Body of pancreas (tissue), 4 donors: ENCODE data around the gene DNAJC17. TPM values are rescaled to one million over a fixed set of nuclear protein-coding genes. Genes with fewer than 3 reads are reported as not detected.

ENCODE experiments used
- ATAC-seq: fragments of 150-250 bp; one replicate; pipeline ENCODE4 v1.9.1; 2016
- DNase-seq, 4 donors: peaks; one replicate each; pipeline ENCODE4 v3.0.0-alpha.2; 2019
- H3K27ac ChIP-seq, 4 donors: fragments of 200-600 bp; sonication (generic); 1 replicate in 3 of 4; 2 replicates in 1 of 4; pipeline versions ENCODE4 v1.5.1 to v1.6.1; 2016 to 2019; ENCODE audit warnings: mild to moderate bottlenecking in 1 of 4, mixed read lengths in 1 of 4, moderate library complexity in 1 of 4
- H3K27me3 ChIP-seq, 2 donors: fragments of 200-600 bp; sonication (generic); one replicate each; pipeline ENCODE4 v1.6.0; 2016; ENCODE audit warnings: mild to moderate bottlenecking in 1 of 2
- H3K36me3 ChIP-seq, 2 donors: fragments of 200-600 bp; sonication (generic); replicated peaks in 1 of 2; 2 replicates each; pipeline ENCODE4 v1.5.1; 2016; ENCODE audit warnings: low read depth in 2 of 2; ENCODE audit not compliant: insufficient read depth in 1 of 2
- H3K4me1 ChIP-seq: fragments of 200-600 bp; sonication (generic); one replicate; pipeline ENCODE4 v1.6.0; 2016
- H3K4me3 ChIP-seq, 2 donors: fragments of 200-600 bp; sonication (generic); 1 replicate in 1 of 2; 2 replicates in 1 of 2; pipeline ENCODE4 v1.5.1; 2016 to 2019
- H3K9me3 ChIP-seq, 3 donors: fragments of 200-600 bp; sonication (generic); 1 replicate in 2 of 3; 2 replicates in 1 of 3; pipeline ENCODE4 v1.5.1; 2016
- POLR2A ChIP-seq, 3 donors: fragments of 450-650 bp; IDR thresholded peaks; one replicate each; pipeline ENCODE4 v1.6.1; 2016; ENCODE audit warnings: antibody characterized with exemption in 3 of 3, mild to moderate bottlenecking in 2 of 3
- WGBS, 2 donors: methylation state at CpG; one replicate each; pipeline ENCODE4 v1.1.5; 2017; 5-methylcytosine and 5-hydroxymethylcytosine counted together
- intact Hi-C: fragments of 100-400 bp; cut with DNase I; formaldehyde crosslinking; loops from one replicate; pipeline ENCODE4 v1.15.1; 2023
- total RNA-seq, 2 donors: library from RNA; depleted of rRNA; stranded (reverse); fragments of >200 nt; gene quantifications; one replicate each; pipeline ENCODE4 v1.1.0, GENCODE V29; 2016
- TF ChIP-seq, protein P1 (sequence below), 7 experiments: fragments of 450-650 bp in 4 of 7; fragments of 200-600 bp in 3 of 7; sonication (generic) in 3 of 7; IDR thresholded peaks; one replicate each; pipeline ENCODE4 v1.5.1; 2016 to 2019; ENCODE audit warnings: antibody characterized with exemption in 7 of 7

Gene DNAJC17
- total RNA-seq, 2 donors from 2014 or later: 18.7 to 36.6 TPM

- DNase-seq: no peak
- no peak for ATAC-seq
- intact Hi-C loops: no loop called here
- Histone ChIP-seq H3K36me3 (no peaks in the 10 kb centered on the region), H3K27me3 (no peaks in the 10 kb centered on the region), H3K4me3 (no peak overlapping the region), H3K9me3 (no peaks in the 10 kb centered on the region), H3K27ac (no peak overlapping the region), H3K4me1 (peaks cover 13% of the 10 kb centered on the region)
- 95% methylated on average over 3 of the region's 3 CpGs for WGBS, 2 donors
- TF ChIP-seq, protein P1, sequence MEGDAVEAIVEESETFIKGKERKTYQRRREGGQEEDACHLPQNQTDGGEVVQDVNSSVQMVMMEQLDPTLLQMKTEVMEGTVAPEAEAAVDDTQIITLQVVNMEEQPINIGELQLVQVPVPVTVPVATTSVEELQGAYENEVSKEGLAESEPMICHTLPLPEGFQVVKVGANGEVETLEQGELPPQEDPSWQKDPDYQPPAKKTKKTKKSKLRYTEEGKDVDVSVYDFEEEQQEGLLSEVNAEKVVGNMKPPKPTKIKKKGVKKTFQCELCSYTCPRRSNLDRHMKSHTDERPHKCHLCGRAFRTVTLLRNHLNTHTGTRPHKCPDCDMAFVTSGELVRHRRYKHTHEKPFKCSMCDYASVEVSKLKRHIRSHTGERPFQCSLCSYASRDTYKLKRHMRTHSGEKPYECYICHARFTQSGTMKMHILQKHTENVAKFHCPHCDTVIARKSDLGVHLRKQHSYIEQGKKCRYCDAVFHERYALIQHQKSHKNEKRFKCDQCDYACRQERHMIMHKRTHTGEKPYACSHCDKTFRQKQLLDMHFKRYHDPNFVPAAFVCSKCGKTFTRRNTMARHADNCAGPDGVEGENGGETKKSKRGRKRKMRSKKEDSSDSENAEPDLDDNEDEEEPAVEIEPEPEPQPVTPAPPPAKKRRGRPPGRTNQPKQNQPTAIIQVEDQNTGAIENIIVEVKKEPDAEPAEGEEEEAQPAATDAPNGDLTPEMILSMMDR (IDR thresholded peaks at IDR 0.05): no peak
Measured at GRCh38 chr15:40799523-40799922, 7.8 kb downstream of the DNAJC17 start.

DNA sequence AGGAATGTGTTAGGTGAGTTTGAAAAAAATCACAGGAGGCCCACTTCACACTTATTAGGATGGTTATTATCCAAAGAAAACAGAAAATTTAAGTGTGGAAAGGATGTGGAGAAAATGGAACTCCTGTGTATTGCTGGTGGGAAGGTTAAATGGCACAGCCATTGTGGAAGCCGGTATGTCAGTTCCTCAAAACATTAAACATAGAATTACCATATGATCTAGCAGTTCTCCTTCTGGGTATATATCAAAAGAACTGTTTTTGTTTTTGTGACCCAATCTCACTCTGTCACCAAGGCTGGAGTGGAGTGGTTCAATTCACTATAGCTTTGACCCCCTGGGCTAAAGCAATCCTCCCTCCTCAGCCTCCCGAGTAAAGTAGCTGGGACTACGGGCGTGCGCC, 10.8 kb downstream of the DNAJC17 start:
- no peaks in the 10 kb centered on the region for H3K9me3 ChIP-seq
- 91 to 93% methylated on average over 5 of the region's 5 CpGs for WGBS, 2 donors
- no peak for TF ChIP-seq POLR2A (IDR thresholded peaks at IDR 0.05)
- peaks cover 21% of the 10 kb centered on the region for H3K4me1 ChIP-seq
- ATAC-seq (no peak), DNase-seq (no peak)
- no peak overlapping the region for H3K4me3 ChIP-seq
- H3K27ac ChIP-seq: peak overlapping the region in 1 of 4 donors; percentile 3
- no peaks in the 10 kb centered on the region for H3K27me3 ChIP-seq
- intact Hi-C loops: no loop called here
- no peaks in the 10 kb centered on the region for H3K36me3 ChIP-seq

DNA sequence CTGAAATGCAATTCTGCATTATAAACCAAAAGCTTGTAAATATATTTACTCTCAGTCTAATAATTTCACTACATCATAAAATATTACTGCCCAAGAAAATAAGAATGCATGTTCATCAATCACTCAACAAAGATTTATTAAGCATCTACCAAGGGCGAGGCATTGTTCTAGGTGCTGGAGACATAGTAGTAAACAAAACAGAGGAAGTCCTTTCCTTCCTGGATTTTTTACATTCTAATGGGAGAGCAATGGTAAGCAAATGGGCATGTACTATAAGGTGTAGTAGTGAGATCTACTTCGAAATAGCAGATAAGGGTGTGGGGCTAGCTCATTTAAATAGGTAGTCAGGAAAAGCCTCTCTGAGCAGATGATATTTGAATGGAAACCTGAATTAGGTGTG, 11.2 kb downstream of the DNAJC17 start:
- H3K27ac ChIP-seq: peak overlapping the region in 1 of 4 donors; percentile 3
- TF ChIP-seq POLR2A (IDR thresholded peaks at IDR 0.05): no peak
- TF ChIP-seq, protein P1 (IDR thresholded peaks at IDR 0.05): no peak
- no peaks in the 10 kb centered on the region for H3K36me3 ChIP-seq
- ATAC-seq (no peak), DNase-seq (no peak)
- no peaks in the 10 kb centered on the region for H3K27me3 ChIP-seq
- intact Hi-C loops: no loop called here
- 51 to 70% methylated on average over 2 of the region's 2 CpGs for WGBS, 2 donors
- H3K4me3 ChIP-seq: no peak overlapping the region
- H3K9me3 ChIP-seq: no peaks in the 10 kb centered on the region
- H3K4me1 ChIP-seq: peaks cover 25% of the 10 kb centered on the region

GRCh38 chr15:40793216-40793989, 13.9 kb downstream of the DNAJC17 start:
- Histone ChIP-seq H3K27me3 (no peaks in the 10 kb centered on the region), H3K9me3 (no peaks in the 10 kb centered on the region), H3K36me3 (no peaks in the 10 kb centered on the region), H3K4me3 (no peak overlapping the region), H3K4me1 (peaks cover 46% of the 10 kb centered on the region), H3K27ac (peak overlapping the region; percentile 1 to 68 (median 45))
- intact Hi-C loops: no loop called here
- ATAC-seq: peak; percentile 82
- peak; percentile 70 to 83 (median 76) for DNase-seq
- TF ChIP-seq, protein P1 (IDR thresholded peaks at IDR 0.05): no peak
- no peak for TF ChIP-seq POLR2A (IDR thresholded peaks at IDR 0.05)
- 34 to 35% methylated on average over 9 of the region's 9 CpGs for WGBS, 2 donors

GRCh38 chr15:40792394-40792793, 14.9 kb downstream of the DNAJC17 start:
- peaks cover 56% of the 10 kb centered on the region for H3K4me1 ChIP-seq
- H3K27me3 ChIP-seq: no peaks in the 10 kb centered on the region
- no peaks in the 10 kb centered on the region for H3K9me3 ChIP-seq
- H3K27ac ChIP-seq: no peak overlapping the region
- H3K4me3 ChIP-seq: no peak overlapping the region
- no peaks in the 10 kb centered on the region for H3K36me3 ChIP-seq
- ATAC-seq (no peak), DNase-seq (no peak)
- TF ChIP-seq, protein P1 (IDR thresholded peaks at IDR 0.05): no peak
- TF ChIP-seq POLR2A (IDR thresholded peaks at IDR 0.05): no peak
- 94 to 97% methylated on average over 3 of the region's 3 CpGs for WGBS, 2 donors
- intact Hi-C loops: no loop called here
